Activated CD8-positive, alpha-beta memory T cell treated with anti-CD3 and anti-CD28 coated beads for 4 hours (primary cell): Measurements from ENCODE around the gene TAF1A.
"Not testable (repeated sequence)": the region's sequence is repeated elsewhere in the genome, so short reads cannot be mapped to it uniquely, and the experiment has no call there.

Experiments used
- DNase-seq, 2 donors: peaks; one replicate each; pipeline ENCODE4 v3.0.0-alpha.2; 2020; ENCODE audit warnings: low read depth in 2 of 2

Gene TAF1A

DNA sequence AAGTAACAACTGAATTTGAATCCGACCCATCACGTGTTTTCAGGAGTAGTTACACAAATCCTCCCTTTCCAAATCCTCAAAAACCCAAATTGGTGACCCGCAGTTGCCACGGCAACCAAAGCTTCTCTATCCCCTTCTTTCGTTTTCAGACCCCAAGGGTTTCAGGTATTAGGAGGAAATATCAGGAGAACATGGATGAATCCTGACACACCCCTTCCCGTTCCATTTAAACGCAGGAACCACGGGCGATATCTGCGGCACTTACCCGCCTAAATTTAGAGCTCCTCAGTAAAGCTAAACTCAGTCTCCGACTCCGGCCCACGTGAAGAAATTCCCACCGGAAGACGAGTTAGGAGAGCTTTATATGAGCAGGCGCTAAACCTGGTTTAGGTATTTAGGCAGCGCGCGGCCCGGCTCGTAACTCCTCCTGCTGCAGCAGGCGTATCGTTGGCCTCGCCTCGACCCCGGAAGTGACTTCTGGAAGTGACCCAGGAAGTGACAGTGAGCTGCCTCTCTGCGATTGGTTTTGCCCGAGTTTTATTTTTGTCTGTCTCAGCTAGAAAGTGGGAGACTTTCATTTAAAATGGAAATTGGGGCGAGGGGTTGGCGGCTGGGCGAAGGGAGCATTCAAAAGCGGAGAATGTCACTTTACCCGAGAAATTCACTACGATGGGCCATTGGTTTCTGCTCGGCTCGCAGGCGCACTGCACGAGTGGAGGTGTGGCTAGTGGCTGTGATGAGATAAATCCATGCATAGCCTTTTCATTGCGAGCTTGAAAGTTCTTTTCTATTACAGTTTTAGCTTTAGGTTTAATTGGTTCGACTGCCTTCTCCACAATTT is at the start of gene TAF1A:
TAF1A (minus strand) TSS at position 472 of the 841 bp plus-strand sequence.
- DNase-seq: peak; percentile 62 to 80

DNA sequence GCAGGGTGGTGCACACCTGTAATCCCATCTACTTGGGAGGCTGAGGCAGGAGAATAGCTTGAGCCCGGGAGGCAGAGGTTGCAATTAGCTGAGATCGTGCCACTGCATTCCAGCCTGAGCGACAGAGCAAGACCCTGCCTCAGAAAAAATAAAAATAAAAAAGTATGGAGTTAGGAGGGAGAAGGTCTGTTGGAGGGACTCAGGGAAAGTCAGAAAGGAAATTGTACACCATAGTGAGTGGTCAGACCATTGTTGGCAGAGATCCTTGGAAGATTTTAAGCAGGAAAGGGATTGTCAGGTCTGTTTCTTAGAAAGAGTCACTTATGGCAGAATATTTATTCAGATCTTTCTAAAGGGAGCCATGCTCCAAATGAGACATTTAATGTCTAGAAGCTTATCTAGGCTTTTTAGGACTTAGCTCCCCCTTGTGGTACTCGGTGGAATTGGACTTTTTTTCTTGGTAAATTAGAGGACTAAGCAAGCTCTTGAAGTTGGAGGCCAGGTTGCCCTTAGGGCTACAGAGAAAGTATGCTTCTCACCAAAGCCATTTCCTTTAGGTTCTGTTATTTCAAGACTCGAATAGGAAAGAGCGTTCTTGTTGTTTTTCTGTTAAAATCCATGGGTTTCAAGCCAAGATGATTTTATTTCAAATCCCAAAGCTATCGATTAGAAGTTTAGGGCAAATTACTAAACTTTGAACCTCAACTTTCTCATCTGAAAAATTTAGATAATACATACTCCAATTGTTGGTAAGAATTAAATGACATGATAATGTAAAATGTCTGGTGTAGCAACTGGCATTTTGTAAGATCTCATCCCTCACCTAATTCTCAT is 44.7 kb upstream of the TAF1A start:
- peak; percentile 39 to 58 for DNase-seq

DNA sequence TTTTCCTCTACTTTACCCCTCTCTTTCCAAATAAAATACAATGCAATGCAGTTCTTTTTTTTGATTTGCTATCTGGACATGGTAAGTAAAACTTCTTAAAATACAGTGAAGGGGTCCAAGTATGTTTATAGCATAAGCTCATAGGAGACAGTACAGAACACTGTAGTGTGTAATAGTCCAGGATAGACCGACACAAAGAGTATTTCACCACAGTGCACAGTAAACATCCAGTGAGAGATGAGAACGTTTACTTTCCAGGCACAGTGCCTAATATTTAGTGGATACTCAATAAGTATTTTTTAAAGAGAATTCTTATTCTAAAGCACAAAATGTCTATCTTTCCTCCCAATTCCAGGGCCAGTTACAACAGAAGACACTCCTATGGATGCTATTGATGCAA is 43.0 kb upstream of the TAF1A start:
- no peak for DNase-seq

DNA sequence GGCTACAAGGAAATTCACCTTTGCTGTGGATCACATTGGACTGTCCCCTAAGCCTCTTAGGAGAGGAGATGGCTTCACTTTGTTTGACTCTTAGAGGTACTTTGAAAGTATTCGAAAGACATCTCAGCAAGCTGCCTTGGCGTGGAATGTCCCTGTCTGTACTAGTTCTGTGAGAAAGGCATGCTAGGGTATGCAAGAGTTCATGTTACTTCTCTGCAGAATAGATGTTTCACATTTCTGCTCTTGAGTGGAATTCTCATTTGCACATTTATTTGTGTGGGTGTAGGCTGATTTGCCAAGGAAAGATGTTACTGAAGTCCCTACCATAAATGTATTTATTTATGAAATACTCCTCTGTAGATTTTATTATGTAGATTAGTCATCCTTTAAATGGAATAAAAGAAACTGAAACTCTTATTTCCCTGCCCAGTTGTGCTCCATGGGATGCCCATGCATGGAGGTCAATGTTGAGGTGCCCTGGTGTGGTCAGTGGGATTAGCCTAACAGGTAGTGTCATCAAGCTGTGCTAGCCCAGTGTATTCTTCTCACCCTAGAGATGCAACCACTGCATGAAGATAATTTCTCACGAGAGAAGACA is 42.0 kb upstream of the TAF1A start:
- no peak for DNase-seq

DNA sequence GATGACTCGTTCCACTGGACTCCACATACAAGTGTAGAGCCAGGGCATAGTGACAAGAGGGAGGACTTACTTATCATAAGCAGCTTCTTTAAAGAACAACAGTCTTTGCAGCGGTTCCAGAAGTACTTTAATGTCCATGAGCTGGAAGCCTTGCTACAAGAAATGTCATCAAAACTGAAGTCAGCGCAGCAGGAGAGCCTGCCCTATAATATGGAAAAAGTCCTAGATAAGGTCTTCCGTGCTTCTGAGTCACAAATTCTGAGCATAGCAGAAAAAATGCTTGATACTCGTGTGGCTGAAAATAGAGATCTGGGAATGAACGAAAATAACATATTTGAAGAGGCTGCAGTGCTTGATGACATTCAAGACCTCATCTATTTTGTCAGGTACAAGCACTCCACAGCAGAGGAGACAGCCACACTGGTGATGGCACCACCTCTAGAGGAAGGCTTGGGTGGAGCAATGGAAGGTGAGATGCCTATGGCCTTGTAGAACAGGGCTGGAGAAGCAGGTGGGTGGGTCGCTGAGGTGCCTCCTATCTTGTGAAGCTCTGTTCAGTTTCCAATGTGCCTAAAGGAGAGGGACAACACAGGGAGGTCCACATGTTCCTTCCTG is 40.3 kb upstream of the TAF1A start:
- DNase-seq: no peak

DNA sequence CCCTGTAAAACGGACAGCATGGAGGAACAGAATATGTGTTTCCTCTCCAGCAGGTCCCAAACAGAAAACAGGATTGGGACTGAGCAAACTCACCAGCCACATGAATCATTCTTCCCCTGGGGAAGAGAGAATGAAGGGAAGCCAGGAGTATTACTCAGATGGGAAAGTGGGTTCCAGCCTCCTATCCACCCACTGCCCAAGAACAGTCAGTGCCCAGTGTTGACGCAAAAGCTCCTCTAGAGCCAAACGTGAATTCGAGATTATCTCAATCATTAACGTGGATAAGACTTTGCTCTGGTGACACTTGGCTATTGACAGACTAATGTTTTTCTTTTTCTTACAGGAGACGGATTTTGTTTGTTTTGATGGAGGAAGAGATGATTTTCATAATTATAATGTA is 37.5 kb upstream of the TAF1A start:
- no peak for DNase-seq

DNA sequence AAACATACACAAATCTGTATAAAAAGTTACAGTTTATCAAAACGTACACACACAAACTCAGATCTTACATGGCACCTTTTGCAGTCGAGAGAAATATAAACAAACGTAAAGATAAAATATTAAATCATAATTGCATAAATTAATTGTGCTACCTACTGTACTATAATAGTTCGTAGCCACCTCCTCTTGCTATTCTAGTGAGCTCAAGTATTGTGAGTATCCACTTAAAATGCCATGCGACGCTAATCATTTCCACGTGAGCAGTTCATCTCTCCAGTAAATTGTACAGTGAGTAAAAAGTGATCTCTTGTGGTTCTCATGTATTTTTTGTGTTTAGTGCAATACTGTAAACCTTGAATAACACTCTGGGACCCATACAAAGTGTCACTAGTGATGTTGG is 34.5 kb upstream of the TAF1A start:
- DNase-seq: no peak

DNA sequence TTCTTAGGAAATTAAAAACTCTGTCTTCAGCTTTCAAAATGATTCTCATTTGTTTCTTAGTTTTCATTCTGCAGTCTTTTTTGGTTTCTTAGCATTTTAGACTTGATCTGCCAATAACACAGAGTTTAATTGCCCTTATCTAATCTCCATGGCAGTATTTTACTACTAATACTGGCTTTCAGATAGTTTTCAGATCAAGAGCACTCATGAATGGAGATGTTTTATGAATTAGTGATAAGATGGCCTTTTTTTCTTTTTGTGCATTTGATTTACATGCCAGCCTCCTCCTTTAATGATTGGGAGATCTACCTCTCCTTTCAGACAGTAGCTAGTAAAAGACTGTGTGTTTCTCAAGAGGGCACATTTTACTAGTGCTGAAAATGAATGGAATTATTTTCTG is 33.7 kb upstream of the TAF1A start:
- no peak for DNase-seq

DNA sequence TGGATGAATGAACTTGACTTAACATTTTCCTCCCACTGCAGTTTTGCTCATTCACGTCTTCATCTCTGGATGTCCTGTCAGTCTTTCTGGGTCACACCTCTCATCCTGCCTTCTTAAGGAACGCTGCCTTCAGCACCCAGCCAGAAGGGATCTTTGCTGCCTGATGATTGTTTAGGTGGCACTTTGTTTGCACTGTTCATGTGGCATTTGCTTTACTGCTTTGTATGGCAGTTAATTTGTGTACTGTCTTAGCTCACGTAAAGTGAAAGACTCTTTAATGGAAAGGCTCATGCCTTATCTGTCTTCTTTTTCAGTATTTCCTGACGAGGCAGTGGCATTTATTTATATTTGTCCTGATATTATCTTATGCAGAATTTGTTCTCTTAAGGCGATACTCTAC is 33.0 kb upstream of the TAF1A start:
- no peak for DNase-seq

DNA sequence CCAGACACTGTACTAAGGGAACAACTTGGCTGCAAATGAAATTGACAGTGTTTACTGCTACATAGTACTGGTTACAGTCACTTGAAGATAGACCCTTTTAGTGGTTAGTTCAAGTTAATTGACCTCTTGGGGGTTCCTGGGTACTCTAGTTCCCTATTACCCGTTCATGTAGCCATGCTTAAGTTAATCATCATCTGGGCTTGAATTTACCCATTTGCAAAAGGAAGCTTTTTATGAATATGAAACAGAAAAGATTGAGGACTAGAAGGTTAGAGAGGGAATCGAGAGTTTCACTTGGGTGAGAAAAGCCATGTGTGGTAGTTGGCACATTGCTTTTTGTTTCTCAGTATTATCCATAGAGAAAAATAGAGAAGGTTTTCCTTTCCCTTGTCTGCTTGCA is 30.8 kb upstream of the TAF1A start:
- no peak for DNase-seq

DNA sequence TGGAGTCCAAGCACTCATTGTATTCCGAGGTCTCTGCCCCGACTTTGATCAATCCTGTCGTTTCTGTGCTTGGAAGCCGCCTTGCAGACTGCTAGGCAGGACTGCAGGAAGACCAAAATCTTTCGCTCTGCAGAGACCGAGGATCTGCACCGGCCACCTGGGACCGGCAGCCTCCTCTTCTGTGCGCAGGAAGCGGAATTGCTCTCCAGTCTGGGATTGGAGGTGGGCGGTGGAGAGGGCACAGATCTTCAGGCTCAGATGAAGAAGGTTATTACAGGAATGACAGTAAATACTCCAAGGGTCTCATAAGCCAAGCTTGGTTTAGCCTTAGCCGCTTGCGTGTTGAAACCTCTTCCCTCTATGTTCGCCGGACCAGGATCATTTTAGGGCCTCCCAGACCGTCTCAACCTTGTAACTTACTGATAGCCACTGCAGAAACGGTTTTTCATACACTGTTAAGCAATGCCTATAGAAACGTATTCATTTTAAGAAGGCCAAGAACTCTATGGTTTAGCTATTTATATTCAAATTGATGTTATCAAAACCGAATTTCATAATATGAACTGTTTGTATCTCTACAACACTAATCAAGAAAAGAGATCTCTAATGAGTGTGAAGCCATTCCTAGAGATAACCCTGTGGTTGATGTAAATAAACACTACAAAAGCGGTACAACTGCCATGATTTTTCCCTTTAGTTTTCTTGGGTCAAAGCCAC is 29.3 kb upstream of the TAF1A start:
- no peak for DNase-seq

DNA sequence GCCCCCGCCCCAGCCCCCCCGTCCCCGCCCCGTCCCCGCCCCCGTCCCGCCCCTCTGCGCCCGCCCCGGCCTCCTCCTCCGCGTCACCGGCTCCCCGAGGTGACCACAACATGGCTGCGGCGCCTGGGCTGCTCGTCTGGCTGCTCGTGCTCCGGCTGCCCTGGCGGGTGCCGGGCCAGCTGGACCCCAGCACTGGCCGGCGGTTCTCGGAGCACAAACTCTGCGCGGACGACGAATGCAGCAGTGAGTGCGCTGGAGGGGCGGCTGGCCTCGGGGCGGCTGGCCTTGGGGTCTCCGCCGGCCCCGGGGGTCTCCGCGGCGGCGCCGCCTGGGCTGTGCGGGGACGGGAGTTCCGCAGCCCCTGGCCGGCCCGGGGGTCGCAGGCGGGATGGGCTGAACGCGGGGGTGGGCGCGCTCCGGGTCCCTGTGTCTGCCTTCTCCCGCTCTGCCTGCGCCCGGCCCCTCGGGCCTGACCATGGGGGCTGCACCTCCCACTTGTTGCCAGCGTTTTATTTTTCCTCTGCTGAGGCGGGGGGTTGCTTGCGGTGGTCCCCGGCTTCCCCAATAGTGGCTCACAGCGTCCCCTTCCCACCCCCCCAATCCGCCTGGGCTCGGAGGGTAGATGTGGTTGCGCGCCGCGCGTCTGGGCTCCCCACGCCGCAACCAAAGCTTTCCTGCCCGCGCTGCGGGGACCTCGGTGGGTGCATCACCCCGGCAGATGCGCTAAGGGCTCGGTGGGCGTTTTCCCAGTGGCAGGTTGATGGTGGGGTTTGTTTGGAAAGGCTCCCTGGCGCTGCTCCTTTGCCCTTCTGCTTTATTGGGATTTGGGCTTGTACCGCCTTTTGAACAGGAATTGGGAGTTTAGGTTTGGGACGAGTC is 28.5 kb upstream of the TAF1A start, which contains the start of gene MIA3:
MIA3 (plus strand) TSS at position 97 of the 879 bp plus-strand sequence; CDS start at position 111, 14 bp downstream.
- DNase-seq: peak in 1 of 2 donors; percentile 12

DNA sequence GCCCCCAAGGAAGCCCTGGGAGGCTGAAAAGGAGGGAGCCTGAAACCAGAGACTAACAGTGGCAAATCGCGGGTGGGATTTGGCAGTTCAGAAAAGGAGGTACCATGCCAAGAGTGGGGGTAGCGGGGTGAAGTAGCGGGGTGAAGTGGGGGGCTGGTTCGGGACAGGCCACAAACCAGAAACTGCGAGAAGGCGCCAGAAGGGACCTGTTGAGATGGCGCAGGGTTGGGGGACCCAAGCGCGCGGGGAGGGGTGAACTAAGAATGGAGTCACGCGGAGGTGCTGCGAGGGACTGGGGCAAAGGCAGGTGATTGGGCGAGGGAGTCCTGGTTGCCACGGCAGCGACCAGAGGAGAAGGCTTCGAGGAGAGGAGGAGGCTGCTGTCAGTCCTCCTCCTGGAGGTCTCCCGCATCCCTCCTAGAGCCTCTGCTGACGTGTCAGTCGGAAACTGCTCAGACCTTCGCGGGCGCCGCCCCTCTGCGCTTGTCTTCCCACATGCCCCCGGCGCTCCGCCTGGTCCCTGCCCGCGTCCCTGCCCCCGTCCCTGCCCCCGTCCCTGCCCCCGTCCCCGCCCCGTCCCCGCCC is 27.7 kb upstream of the TAF1A start:
- DNase-seq: peak; percentile 81 to 91

DNA sequence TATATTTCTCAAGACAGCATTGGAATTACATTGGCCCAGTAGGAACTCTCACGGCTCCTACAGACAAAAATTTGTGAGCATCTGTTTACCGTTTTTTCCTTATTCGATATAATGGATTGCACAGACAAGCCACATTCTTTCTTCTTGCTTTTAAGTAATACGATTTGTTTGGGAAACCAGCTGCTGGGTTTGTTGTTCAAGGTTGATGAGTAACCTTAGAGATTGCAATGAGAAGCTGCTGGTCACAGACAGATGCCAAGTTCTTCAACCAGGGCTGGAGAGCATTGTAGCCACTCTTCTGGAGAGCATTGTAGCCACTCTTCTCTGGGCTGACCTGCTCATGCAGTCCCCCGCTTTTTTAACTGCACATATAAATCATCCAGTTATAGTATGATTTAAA is 26.8 kb upstream of the TAF1A start:
- no peak for DNase-seq

DNA sequence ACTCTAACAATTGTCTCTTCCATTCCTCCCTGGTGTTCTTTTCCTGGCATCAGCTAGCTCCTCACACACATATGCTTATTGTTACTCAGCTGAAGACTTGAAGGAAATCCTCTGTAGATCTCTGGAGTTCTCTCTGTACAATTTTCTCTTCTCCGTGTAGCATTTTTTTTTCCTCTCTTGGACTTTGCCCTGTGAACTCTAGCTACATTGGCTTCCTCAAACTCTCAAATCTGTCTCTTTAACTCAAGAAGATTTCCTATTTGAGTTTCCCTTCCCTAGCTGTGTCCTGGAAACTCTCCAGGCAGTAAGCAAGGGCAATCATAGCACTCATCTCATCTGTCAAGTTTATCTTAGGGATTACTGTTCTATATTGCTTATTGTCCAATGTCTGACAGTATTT is 23.9 kb upstream of the TAF1A start:
- no peak for DNase-seq

DNA sequence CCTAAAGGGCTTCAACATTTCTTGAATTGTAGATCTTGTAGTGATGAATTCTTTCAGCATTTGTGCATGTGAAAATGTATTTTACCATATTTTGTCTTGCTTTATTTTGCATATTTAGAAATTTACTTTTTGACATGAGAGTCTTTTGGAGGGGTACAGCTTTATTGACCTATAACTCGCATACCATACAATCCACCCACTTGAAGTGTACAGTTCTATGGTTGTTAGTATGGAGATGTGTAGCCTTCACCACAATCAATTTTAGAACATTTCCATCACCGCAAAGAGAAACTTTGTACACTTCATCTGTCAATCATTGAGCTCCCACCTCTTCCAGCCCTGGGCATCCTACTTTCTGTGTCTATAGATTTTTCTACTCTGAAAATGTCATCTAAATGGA is 21.0 kb upstream of the TAF1A start:
- DNase-seq: no peak

DNA sequence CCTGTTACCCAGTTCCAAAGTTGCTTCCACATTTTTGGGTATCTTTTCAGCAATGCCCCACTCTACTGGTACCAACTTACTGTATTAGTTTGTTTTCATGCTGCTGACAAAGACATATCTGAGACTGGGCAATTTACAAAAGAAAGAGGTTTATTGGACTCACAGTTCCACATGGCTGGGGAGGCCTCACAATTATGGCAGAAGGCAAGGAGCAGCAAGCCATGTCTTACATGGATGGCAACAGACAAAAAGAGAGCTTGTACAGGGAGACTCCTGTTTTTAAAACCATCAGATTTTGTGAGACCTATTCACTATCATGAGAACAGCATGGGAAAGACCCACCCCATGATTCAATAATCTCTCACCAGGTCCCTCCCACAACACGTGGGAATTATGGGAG is 19.4 kb upstream of the TAF1A start:
- not testable (repeated sequence) for DNase-seq

DNA sequence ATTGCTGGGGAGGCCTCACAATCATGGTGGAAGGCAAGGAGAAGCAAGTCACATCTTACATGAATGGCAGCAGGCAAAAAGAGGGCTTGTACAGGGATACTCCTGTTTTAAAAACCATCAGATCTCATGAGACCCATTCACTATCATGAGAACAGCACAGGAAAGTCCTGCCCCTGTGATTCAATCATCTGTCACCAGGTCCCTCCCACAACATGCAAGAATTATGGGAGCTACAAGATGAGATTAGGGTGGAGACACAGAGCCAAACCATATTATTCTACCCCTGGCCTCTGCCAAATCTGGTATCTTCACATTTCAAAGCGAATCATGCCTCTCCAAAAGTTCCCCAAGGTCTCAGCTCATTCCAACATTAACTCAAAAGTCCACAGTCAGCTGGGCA is 17.0 kb upstream of the TAF1A start:
- no peak for DNase-seq

DNA sequence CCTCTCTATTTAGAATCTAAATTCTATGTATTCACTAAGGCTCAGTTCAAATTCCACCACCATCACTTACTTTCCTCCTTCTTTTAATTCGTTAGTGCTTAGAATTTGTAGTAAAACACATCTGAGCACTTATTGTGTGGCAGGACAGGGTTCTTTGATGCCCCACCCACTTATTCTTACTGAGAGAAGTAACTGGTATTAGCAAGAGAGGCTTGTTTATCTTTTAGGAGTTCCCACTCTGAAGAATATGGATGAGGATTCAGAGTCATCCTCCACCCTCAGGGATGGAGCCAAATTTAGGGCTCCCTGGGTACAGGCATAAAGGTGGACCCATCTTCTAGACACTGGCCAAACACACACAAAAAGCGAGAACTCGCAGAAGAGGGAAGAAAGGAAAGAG is 11.5 kb upstream of the TAF1A start:
- DNase-seq: no peak

DNA sequence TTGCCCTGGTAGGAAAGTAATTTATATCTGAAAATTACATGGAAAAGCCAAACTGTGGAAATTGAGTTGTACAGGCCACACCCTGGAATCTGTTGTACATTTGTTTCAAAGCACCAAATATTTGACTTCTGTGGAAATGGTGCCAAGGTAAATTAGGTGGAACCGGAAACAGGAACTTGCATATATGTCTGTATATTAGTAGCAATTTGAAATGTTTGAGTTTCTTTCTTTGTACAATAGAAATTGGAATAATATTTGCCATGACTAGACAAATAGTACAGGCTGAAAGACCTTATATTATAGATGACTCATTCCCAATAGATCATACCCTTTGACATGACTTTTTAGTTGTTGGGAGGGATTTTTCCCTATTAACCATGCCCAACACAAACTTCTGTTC is 10.5 kb upstream of the TAF1A start:
- no peak for DNase-seq
